HG03354 (cell line): ENCODE results near the gene PSMB4.
"Not testable (repeated sequence)": the region's sequence is repeated elsewhere in the genome, so short reads cannot be mapped to it uniquely, and the experiment has no call there.

Experiments used
- ATAC-seq: cut with Tn5 transposase; IDR thresholded peaks from one replicate; pipeline ENCODE4 v1.9.1; 2021; ENCODE audit warnings: mild to moderate bottlenecking; ENCODE audit not compliant: unreplicated experiment, poor library complexity, severe bottlenecking

The PSMB4 gene

DNA sequence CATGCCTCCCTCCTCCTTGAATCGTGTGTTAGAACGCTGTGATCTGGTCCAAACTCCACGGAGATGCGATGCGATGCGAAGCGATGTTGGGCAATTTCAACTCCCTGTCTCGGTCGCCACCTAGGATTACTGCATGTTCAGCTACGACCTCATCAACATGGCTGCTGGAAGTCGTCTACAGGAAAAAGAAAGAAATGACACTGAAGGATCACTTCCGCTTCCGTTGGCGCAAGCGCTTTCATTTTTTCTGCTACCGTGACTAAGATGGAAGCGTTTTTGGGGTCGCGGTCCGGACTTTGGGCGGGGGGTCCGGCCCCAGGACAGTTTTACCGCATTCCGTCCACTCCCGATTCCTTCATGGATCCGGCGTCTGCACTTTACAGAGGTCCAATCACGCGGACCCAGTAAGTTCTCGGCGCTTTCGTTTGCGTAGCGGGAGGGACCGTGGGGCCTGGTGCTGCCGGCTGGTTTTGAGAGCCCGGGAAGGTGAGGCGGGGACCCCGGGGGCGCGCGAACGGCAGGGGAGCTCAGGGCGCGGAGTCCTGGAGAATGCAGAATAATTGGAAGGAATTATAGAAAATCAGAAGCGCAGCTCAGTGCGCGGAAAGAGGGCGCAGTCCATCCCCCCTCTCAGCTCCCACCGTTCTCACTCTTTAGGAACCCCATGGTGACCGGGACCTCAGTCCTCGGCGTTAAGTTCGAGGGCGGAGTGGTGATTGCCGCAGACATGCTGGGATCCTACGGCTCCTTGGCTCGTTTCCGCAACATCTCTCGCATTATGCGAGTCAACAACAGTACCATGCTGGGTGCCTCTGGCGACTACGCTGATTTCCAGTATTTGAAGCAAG lies at the start of gene PSMB4:
Gene PSMB4 (plus strand): TSS at position 250 of the 848 bp plus-strand sequence. CDS start 15 bp downstream, at position 265.
- peak; percentile 87 for ATAC-seq

- ATAC-seq: not testable (repeated sequence)
Observed at GRCh38 chr1:151350323-151350722, 49.0 kb upstream of the PSMB4 start.

DNA sequence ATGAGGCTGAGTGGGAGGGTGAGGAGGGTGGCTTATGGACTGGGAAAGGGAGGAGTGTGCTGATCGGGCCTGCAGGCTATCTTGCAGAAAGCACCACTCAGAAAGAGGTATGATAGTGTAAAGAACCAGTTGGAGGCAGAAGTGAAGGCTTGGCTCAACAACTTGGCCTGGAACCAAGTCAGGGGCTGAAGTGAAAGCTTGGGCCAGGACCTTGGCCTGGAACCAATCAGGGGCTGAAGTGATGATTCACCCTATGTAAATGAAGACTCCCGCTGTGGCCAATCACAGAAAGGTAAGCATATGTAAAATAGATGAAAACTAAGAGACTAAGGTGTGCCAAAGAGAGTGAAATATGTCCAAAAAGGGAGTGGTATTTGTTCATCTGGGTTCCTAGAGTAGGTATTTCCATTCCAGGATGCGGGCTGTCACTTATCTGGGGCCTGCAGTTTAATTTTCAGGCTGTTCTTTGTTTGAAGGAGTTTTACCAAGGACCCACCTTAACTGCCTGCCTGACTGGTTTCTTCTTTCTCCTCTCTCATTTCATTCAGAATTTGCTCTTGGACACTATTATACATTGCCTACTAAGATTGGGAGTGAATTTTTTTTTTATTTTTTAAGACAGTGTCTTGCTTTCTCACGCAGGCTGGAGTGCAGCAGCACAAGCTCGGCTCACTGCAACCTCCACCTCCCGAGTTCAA lies 47.2 kb upstream of the PSMB4 start:
- no peak for ATAC-seq

GRCh38 chr1:151356696-151357095 lies 42.7 kb upstream of the PSMB4 start:
- ATAC-seq: no peak

- no peak for ATAC-seq
Observed at GRCh38 chr1:151361883-151362282, 37.5 kb upstream of the PSMB4 start.

- ATAC-seq: no peak
Observed at GRCh38 chr1:151362308-151363155, 36.8 kb upstream of the PSMB4 start.

DNA sequence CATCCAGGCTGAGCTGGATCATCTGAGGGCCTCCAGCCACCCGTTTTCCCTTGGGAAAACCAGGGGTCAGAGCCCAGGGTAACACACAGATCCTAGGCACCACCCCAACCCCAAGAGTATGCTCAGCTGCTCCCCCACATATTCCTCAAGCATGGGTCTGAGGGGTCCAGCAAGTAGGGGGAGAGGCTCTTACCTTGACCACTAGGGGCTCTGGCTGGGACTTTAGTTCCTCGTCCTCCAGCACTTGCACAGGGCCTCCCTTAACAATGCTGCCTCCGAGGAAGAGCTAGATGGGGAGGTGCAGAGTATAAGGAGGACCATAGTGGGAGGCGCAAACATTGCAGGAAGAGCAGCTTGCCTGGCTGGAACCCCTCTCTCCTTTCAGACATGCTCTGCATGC lies 34.4 kb upstream of the PSMB4 start:
- no peak for ATAC-seq

- ATAC-seq: no peak
Observed at GRCh38 chr1:151367658-151368392, 31.5 kb upstream of the PSMB4 start.

DNA sequence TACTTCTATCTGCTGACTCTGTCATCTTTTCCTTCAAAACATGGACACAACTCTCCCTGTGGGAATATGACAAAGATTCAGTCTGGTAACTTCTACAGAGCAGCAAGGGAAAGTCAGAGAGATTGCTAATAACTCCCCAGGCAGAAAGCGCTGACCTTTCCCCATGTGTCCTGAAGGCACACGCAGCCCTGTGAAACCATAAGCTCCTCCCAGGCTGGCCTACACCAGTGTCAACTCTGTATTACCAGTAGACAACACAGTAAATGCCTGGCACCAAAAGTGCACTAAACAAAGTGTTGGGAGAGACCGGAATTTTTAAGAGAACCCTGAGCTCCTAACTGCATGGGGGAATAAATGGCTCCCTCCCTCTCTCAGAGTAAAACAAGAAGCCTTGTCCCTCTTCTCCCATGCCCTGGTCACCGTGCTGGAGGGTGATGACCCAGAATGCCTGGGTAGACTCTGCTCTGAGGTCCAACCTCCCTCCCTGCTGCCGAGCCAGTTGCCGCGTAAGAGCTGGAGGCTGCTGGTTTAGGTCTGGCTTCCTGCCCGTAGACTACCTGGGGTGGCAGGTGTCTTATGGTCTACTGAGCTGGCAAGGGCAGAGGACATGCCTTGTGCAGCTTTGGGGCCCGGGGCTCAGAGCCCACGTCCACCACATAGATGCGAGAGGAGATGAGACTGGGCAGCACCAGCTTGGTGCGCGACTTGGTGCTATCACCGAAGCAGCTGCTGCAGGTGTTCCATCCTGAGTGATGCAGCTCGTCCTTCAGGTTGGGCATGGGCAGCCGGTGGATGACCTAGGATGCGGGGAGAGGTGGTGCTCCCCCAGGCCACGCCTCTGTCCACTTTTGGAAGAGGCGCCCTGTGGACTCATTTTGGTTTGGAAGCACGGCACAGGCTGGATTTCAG lies 30.7 kb upstream of the PSMB4 start:
- ATAC-seq: no peak

DNA sequence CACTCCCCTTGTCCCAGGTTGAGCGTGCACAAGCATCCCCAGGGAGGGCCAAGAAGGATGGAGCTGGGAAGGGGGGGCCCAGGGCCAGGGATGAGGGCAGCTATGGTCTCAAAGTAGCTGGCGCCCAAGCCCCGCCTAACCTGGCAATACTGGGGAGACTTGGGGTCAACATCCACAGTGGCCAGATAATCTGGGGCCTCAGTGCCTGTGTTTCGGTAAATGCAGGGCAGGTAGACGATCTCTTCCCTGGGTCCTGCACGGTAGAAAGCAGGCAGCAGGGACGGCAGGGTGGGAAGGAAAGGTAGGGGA lies 30.1 kb upstream of the PSMB4 start:
- ATAC-seq: no peak

DNA sequence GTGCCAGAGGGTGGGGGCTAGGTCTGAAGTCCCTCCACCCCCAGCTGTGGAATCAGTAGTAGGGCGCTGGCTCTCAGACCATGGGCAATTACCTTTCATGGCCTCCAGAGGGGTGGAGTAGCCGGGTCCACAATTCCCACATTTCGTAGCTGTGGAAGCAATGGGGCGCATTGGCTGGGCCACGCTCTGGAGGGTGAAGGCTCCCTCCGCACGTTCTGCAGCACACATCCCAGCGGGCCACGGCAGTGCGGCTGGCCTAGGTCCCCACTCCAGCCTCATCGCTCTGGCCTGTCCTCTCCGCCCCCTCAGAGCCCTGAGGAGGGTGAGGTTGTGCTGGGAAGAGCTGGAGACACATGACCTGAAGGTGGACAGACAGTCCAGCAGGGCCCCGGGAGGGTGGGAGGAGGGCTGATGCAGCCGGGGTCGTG lies 29.7 kb upstream of the PSMB4 start:
- ATAC-seq: no peak

- no peak for ATAC-seq
Observed at GRCh38 chr1:151370211-151370911, 29.0 kb upstream of the PSMB4 start.

DNA sequence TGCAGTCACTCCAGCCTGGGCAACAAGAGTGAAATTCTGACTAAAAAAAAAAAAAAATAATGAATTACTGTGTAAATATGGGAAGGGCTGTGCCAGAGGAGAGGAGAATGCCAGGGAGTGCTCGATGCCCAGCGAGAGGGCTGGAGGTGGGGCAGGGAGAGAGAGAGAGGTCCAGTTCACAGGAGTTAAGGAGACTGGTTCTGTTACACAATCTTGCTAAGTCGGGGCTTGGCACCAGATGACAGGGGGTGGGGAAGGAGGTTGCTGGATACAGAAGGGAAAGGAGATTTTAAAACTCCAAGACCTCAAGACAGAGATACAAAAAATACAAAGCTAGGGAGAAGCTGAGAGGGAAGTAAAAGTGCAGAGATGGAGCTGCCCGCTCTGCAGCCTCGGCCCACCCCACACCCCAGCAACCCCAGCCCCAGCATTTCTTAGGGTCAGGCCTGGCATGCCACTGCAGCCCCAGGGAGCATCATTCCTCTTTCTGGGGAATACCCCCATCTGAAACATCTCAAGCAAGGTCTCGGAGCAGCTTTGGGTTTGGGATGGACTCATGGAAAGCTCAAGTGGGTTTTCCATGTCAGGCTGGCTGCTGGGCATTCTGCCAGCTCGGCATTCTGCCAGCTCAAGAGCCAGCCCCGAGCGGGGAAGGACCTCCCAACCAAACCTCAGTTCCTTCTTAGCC lies 27.9 kb upstream of the PSMB4 start:
- ATAC-seq: no peak

- ATAC-seq: no peak
Observed at GRCh38 chr1:151372058-151372934, 27.1 kb upstream of the PSMB4 start, which contains the start of gene SELENBP1. Gene SELENBP1, minus strand, starts transcription at chr1:151372705. Its CDS starts 64 bp downstream, at chr1:151372641.

DNA sequence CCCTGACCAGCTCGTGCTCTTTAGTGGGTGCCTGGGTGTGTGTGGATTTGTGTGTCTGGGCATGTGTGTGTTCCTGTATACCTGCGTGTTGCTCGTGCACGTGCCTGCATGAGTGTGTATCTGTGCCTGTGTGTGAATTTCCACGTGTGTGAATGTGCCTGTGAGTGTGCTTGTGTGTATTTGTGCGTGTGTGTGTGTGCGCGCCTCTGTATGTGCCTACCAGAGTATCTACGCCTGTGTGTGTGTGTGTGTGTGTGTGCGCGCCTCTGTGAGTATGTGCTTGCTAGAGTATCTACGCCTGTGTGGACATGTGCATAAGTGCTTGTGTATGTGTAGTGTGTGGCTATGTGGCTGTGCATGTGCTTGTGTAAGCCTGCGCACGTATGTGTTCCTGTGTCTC lies 26.2 kb upstream of the PSMB4 start:
- no peak for ATAC-seq

- ATAC-seq: no peak
Observed at GRCh38 chr1:151377150-151377884, 22.1 kb upstream of the PSMB4 start.
